HG03097 (cell line): ENCODE results near the gene ASTN2.
"Not testable (repeated sequence)": the region's sequence is repeated elsewhere in the genome, so short reads cannot be mapped to it uniquely, and the experiment has no call there.

Source experiments
- ATAC-seq: cut with Tn5 transposase; IDR thresholded peaks from one replicate; pipeline ENCODE4 v1.9.1; 2021; ENCODE audit not compliant: unreplicated experiment, low FRiP score

The ASTN2 gene

GRCh38 chr9:116461632-116462031, 953.2 kb downstream of the ASTN2 start:
- ATAC-seq = no peak

GRCh38 chr9:116460026-116460425, 954.8 kb downstream of the ASTN2 start:
- ATAC-seq = no peak

DNA sequence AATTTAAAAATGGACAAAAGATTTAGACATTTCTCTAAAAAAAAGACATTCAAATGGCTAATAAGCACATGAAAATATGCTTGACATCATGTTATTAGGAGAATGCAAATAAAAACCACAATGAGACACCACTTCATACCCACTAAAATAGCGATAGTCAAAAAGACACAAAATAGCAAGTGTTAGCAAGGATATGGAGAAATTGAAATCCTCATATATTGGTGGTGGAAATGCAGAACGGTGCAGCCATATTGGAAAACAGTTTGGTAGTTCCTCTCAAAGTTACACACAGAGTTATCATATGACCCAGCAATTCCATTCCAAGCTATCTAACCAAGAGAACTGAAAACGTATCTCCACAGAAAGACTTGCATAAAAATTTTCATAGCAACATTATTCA, 955.3 kb downstream of the ASTN2 start:
- no peak for ATAC-seq

DNA sequence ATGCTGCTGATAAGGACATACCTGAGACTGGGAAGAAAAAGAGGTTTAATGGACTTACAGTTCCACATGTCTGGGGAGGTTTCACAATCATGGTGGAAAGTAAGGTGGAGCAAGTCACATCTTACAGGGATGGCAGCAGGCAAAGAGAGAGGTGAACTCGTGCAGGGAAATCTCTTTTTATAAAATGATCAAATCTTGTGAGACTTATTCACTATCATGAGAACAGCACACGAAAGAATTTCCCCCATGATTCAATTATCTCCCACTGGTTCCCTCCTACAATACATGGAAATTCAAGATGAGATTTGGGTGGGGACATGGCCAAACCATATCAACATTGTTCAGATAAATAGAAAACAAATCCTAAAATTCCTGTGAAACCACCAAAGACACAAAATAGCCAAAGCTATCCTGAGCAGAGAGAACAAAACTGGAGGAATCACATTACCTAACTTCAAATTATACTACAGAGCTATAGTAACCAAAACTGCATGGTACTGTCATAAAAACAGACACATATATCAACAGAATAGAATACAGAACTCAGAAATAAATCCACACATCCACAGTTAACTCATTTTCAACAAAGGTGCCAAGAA, 958.3 kb downstream of the ASTN2 start:
- ATAC-seq = no peak

DNA sequence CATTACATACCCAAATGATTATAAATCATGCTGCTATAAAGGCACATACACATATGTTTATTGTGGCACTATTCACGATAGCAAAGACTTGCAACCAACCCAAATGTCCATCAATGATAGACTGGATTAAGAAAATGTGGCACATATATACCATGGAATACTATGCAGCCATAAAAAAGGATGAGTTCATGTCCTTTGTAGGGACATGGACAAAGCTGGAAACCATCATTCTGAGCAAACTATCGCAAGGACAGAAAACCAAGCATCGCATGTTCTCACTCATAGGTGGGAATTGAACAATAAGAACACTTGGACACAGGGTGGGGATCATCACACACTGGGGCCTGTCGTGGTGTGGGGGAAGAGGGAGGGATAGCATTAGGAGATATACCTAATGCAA, 960.3 kb downstream of the ASTN2 start:
- not testable (repeated sequence) for ATAC-seq

DNA sequence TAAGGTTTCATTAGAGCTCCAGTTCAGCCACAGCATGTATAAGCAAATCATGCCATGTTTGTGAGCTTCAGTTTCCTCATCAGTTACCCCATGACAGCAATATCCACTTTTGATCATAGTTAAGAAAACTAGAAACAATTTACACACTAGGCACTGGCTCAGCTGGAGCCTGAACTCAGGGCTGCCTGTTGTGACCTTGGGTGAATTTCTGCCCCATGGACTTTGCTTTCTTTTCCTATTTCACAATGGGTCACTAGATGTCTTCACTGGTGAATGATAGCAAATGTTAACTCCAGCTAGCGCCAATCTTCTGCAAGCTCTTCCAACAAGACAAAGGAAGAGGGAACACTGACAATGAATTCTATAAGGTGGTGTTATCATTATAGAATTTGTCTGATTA, 961.1 kb downstream of the ASTN2 start:
- ATAC-seq = no peak

DNA sequence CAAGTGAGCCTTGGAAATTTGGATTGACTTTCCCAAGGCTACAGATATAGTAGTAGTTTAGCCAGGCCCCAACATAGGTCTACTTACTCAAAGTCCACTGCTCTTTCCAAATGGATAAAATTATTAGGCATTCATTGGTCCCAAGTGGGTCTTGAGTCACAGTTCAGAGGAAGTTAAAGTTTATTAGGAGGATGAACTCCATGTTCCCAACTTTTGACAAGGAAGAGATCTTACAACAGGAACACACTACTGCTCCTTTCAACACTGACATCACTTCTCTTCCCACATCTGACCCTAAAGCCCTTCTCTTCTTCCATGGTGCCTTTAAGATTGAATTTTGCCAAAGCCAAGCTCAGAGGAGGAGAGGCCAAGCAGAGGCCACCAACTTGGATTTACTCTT, 962.2 kb downstream of the ASTN2 start:
- no peak for ATAC-seq

- no peak for ATAC-seq
Observed at GRCh38 chr9:116452227-116452626, 962.6 kb downstream of the ASTN2 start.

GRCh38 chr9:116451500-116452115, 963.2 kb downstream of the ASTN2 start:
- no peak for ATAC-seq

DNA sequence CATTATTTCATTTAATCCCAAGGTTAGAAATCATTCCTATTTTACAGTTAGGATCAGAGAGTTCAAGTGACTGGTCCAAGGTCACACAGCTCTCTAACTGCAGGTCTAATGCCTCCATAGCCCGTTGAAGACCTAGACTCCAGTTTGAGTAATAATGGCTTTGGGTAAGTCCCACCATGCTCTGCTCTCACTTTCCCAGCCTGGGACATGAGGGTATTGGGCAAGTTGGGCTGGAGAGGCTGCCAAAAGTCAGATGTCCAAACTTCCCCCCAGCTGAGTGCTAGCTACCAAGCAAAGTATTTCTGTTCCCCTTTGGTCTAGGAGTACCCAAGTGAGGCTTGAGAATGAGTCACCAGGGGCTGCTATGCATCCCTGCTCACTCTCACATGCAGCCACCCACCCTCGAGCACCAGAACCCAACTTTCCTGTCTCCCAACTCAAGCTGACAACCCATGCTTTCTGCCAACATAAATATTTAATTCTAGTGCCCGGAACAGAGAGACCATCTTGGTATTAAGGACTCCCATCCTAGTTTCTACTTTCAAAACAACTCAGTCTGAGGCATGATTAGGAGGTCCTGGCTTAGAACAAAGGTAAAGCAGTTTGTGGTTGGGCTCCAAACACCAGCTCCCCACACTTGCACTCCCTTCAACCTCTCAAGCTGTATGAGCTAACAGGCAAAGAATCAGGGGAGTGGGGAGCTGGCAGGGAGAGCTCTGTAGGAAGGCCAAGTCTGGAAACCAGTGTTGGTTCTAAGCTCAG, 964.3 kb downstream of the ASTN2 start:
- ATAC-seq = peak; percentile 78

DNA sequence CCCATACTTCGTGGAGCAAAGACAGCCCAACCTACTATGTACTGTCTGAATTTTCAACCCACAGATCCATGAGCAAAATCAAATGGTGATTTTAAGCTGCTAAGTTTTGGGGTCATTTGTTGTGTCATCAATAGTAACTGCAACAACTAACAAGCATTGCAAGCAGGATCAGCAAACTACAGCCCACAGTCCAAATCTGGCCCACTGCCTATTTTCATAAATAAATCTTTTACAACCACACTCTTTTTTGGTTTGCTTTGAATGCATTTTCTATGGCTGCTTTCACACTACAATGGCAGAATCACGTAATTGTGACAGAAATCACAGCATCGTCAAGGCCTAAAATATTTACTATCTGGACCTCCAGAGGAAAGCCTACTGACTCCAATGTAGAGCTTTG, 964.9 kb downstream of the ASTN2 start:
- no peak for ATAC-seq

DNA sequence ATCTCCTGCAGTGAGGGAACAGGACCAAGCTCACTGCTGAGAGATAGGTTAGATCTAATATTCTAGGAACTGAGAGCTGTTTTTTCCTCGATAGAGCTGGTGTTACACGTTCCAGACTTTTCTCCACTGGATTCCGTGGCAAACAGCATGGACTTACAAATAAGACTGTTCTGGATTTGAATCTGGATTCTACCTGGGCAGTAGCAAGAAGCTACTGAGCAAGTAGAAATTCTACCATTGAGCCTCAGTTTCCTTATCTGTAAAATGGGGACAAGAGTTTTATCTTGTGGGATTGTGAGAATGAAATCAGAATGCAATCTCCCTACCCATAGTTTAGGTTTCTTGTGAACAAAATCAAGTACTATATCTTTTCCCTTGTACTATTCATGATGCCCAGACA, 966.4 kb downstream of the ASTN2 start:
- no peak for ATAC-seq

DNA sequence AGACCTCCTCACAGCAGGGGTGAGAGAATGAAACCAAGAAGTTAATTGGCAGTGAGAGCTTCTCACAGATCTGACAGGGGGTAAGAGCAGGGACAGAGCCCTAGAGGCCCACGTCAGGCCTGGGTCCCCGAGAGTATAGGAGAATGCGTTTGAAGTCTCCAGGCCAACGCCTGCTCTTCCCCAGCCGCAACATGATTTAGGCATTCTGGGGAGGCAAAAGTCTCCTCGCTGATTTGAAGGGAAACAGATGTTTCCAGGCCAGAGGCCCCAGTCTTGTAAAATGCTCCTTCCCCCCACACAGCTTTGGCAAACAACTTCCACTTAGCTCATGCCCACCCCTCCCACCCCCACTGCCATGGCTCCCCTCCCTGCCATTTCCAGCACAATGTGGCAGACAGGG, 966.9 kb downstream of the ASTN2 start:
- no peak for ATAC-seq

GRCh38 chr9:116442528-116442927, 972.3 kb downstream of the ASTN2 start:
- ATAC-seq = no peak

GRCh38 chr9:116437411-116438370, 977.2 kb downstream of the ASTN2 start:
- no peak for ATAC-seq

DNA sequence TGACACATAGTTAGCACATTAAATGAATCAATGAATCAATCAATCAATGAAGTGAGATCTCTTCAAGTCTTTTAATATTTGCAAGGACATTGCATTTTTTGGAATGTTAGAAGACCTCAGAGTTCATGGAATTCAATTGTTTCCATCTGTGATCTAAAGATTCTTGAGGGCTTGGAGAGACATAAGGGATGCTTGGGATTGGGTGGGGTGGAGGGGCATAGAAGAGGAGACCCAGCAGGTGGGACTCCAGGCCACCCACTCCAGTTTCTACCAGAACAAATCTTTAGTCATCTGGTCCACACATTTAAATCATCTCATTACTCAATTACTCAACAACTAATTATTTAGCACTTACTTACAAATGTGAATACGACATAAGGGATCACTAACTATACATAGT, 978.7 kb downstream of the ASTN2 start:
- ATAC-seq = no peak

- ATAC-seq = no peak
Observed at GRCh38 chr9:116435706-116436105, 979.2 kb downstream of the ASTN2 start.

DNA sequence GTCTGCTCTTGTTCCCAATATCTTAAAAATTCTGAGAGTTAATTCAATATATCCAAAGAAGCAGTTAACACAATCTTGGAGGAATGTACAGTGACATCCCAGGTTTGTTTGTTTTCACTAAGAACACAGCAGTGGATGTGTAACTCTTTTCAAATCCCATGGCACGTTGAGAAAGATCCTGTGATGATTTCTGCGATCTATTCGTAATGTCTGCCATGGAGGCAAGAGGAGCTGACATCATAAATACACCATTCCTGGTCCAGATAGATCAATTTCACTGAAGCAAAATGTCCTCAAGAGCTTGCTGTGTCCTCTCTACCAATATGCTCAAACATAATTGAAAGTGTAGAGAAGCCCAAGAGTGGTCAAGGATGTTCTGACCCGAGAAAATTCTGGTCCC, 980.5 kb downstream of the ASTN2 start:
- ATAC-seq = no peak

DNA sequence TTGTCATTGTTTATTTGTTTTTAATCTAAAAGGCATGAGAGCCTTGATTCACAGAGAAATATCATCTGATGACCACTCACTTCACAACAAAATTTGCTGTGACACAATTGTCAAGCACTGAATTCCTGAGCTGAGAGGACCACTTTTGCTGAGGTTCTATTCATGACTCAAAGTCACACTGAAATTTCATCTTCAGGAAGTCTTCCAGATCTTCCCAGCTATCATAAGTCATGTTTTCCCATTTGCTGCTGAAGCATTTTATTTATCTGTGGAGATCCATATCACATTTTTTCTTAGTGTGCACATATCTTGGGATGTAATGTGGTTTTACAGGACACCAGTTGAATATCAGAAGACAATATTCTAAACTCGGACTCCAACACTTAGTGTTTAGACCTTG, 982.8 kb downstream of the ASTN2 start:
- ATAC-seq = no peak

DNA sequence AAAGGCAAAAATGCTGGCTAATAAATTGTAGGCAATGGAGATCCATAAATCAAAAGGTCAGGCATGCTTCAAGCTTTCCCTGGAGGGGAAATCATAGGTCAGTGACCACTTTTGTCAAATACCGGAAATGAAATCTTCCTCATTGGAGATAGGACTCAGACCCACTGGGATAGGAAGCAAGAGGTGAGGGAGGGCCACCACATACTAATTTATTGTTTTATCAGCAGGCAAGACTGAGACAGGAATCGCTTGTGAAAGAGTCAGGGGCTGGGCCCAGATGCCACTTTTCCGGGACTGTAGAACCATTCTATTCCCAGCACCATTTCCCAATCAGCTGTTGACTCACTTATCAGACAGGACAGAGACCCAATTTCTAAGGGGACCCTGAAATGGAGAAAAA, 984.0 kb downstream of the ASTN2 start:
- no peak for ATAC-seq

- no peak for ATAC-seq
Observed at GRCh38 chr9:116425244-116425643, 989.6 kb downstream of the ASTN2 start.
